GM18517 (cell line): ENCODE data around the gene KANSL1.

Experiments
- ATAC-seq: cut with Tn5 transposase; IDR thresholded peaks from one replicate; pipeline ENCODE4 v1.9.1; 2021; ENCODE audit warnings: mild to moderate bottlenecking, moderate library complexity; ENCODE audit not compliant: unreplicated experiment

Gene KANSL1

GRCh38 chr17:46043606-46044005, 149.6 kb downstream of the KANSL1 start:
- no peak for ATAC-seq

GRCh38 chr17:46042925-46043324, 150.3 kb downstream of the KANSL1 start:
- no peak for ATAC-seq

- ATAC-seq: no peak
Measured at GRCh38 chr17:46042246-46042645, 151.0 kb downstream of the KANSL1 start.

GRCh38 chr17:46039592-46040186, 153.5 kb downstream of the KANSL1 start:
- no peak for ATAC-seq

- no peak for ATAC-seq
Measured at GRCh38 chr17:46038937-46039336, 154.3 kb downstream of the KANSL1 start.

GRCh38 chr17:46038414-46038813, 154.8 kb downstream of the KANSL1 start:
- no peak for ATAC-seq

- no peak for ATAC-seq
Measured at GRCh38 chr17:46037722-46038255, 155.4 kb downstream of the KANSL1 start.

GRCh38 chr17:46036491-46036890, 156.7 kb downstream of the KANSL1 start:
- no peak for ATAC-seq

- no peak for ATAC-seq
Measured at GRCh38 chr17:46035112-46035818, 158.0 kb downstream of the KANSL1 start.

GRCh38 chr17:46033392-46033791, 159.8 kb downstream of the KANSL1 start:
- no peak for ATAC-seq

GRCh38 chr17:46032909-46033308, 160.3 kb downstream of the KANSL1 start:
- no peak for ATAC-seq

GRCh38 chr17:46031920-46032319, 161.3 kb downstream of the KANSL1 start:
- ATAC-seq: no peak

- ATAC-seq: no peak
Measured at GRCh38 chr17:46031440-46031839, 161.8 kb downstream of the KANSL1 start.

- ATAC-seq: no peak
Measured at GRCh38 chr17:46030752-46031151, 162.5 kb downstream of the KANSL1 start.

GRCh38 chr17:46029627-46030026, 163.6 kb downstream of the KANSL1 start:
- no peak for ATAC-seq

GRCh38 chr17:46028981-46029565, 164.2 kb downstream of the KANSL1 start:
- ATAC-seq: no peak

- ATAC-seq: no peak
Measured at GRCh38 chr17:46028374-46028773, 164.9 kb downstream of the KANSL1 start.

GRCh38 chr17:46027976-46028325, 165.3 kb downstream of the KANSL1 start:
- no peak for ATAC-seq

GRCh38 chr17:46027048-46027975, 165.9 kb downstream of the KANSL1 start:
- ATAC-seq: no peak

GRCh38 chr17:46026166-46027047, 166.8 kb downstream of the KANSL1 start:
- ATAC-seq: no peak
